ENCODE data around the gene UBL7.

UBL7 gene

GRCh38 chr15:74408385-74408784 lies 52.6 kb downstream of the UBL7 start:
- DNase-seq (ENCODE audit: low read depth) = no peak

GRCh38 chr15:74406992-74407705 lies 53.8 kb downstream of the UBL7 start:
- DNase-seq (ENCODE audit: low read depth) = peak; percentile 96

GRCh38 chr15:74406517-74406916 lies 54.4 kb downstream of the UBL7 start:
- DNase-seq (ENCODE audit: low read depth) = no peak

GRCh38 chr15:74405823-74406222 lies 55.1 kb downstream of the UBL7 start:
- DNase-seq (ENCODE audit: low read depth) = peak; percentile 67

- peak; percentile 41 for DNase-seq (ENCODE audit: low read depth)
Measured at GRCh38 chr15:74403991-74404563, 56.9 kb downstream of the UBL7 start.

GRCh38 chr15:74403588-74403919 lies 57.4 kb downstream of the UBL7 start:
- no peak for DNase-seq (ENCODE audit: low read depth)

GRCh38 chr15:74402873-74403587 lies 57.9 kb downstream of the UBL7 start:
- no peak for DNase-seq (ENCODE audit: low read depth)

GRCh38 chr15:74402337-74402841 lies 58.6 kb downstream of the UBL7 start:
- DNase-seq (ENCODE audit: low read depth) = no peak

GRCh38 chr15:74400915-74401757 lies 59.8 kb downstream of the UBL7 start:
- DNase-seq (ENCODE audit: low read depth) = no peak

GRCh38 chr15:74400313-74400860 lies 60.6 kb downstream of the UBL7 start:
- peak; percentile 52 for DNase-seq (ENCODE audit: low read depth)

- DNase-seq (ENCODE audit: low read depth) = peak; percentile 62
Measured at GRCh38 chr15:74399511-74400312, 61.2 kb downstream of the UBL7 start.

GRCh38 chr15:74399100-74399499 lies 61.9 kb downstream of the UBL7 start:
- DNase-seq (ENCODE audit: low read depth) = no peak

- no peak for DNase-seq (ENCODE audit: low read depth)
Measured at GRCh38 chr15:74398183-74398582, 62.8 kb downstream of the UBL7 start.

GRCh38 chr15:74397239-74398068 lies 63.5 kb downstream of the UBL7 start:
- no peak for DNase-seq (ENCODE audit: low read depth)

- peak; percentile 47 for DNase-seq (ENCODE audit: low read depth)
Measured at GRCh38 chr15:74396445-74397238, 64.3 kb downstream of the UBL7 start.

- no peak for DNase-seq (ENCODE audit: low read depth)
Measured at GRCh38 chr15:74396146-74396438, 64.9 kb downstream of the UBL7 start.

Measured in amniotic epithelial cell (primary cell).